ENCODE measurements around the gene NECTIN2. TPM values are rescaled to one million over a fixed set of nuclear protein-coding genes. Genes with fewer than 3 reads are reported as not detected.
A peak's percentile ranks its signal among the peaks of the same experiment; 100 is the strongest.

The NECTIN2 gene
- total RNA-seq, 2 donors from 2014 or later = 223 to 279 TPM

DNA sequence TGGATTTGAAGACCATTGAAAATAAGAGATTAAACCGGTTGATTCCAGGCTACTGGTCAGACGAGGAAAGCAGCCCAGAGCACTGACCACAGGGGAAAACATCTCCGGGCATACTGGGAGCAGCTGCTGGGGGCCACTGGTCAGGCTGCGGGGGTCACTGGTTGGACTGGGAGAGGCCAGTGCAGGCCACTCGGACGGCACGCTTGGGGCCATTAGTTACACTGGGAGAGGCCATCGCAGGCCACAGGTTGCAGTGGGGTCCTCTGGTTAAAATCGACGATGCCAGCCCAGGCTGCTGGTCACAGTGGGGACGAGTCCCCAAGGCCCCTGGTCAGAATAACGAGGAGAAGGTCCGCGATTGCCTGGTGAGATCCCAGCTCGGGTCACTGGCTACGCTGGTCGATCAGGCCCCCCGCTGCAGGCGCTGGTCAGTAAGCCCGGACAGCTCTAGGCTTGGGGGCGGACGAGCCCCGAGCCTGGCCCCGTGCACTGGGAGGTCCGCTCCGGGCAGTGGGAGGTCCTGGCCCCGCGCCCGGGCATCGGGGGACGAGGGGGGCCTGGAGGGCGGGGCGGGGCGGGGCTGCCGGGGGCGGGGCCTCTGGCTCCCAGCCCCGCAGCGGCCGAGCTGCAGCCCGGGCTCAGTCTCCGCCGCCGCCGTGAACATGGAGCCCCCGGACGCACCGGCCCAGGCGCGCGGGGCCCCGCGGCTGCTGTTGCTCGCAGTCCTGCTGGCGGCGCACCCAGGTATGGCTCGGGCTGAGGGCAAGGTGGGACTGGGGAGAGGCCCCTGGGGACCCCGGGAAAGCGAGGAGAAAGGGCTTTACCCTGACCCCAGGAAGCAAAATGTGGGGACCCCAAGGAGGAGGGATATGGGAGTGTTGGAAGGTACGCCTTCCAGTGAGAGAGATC, 37.4 kb upstream of the NECTIN2 start, which contains the start of gene BCAM:
Gene BCAM (plus strand): TSS at position 641 of the 909 bp plus-strand sequence. CDS start 22 bp downstream, at position 663.
- WGBS = 3% methylated on average over 34 of the region's 59 CpGs
- Histone ChIP-seq H3K36me3 (peaks cover 0 to 7% of the 10 kb centered on the region in 2 donors), H3K9me3 (no peaks in the 10 kb centered on the region), H3K27ac (peak within 1 kb of the TSS; percentile 89 to 90), H3K4me1 (replicated peaks) (peaks cover 22% of the 10 kb centered on the region), H3K27me3 (replicated peaks; ENCODE audit: insufficient read depth) (no peaks in the 10 kb centered on the region), H3K4me3 (peak within 1 kb of the TSS; percentile 66 to 72)
- intact Hi-C loops (cut with DNase I) = loop anchor here (2.0 kb wide), 1 partner anchor 36 kb away; no protein-coding TSS in a partner anchor
- TF ChIP-seq POLR2AphosphoS5 (IDR thresholded peaks at IDR 0.05) = peak; percentile 49
- TF ChIP-seq, protein P1, sequence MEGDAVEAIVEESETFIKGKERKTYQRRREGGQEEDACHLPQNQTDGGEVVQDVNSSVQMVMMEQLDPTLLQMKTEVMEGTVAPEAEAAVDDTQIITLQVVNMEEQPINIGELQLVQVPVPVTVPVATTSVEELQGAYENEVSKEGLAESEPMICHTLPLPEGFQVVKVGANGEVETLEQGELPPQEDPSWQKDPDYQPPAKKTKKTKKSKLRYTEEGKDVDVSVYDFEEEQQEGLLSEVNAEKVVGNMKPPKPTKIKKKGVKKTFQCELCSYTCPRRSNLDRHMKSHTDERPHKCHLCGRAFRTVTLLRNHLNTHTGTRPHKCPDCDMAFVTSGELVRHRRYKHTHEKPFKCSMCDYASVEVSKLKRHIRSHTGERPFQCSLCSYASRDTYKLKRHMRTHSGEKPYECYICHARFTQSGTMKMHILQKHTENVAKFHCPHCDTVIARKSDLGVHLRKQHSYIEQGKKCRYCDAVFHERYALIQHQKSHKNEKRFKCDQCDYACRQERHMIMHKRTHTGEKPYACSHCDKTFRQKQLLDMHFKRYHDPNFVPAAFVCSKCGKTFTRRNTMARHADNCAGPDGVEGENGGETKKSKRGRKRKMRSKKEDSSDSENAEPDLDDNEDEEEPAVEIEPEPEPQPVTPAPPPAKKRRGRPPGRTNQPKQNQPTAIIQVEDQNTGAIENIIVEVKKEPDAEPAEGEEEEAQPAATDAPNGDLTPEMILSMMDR (IDR thresholded peaks at IDR 0.05) = peak in 1 of 4 experiments; percentile 8
- TF ChIP-seq POLR2A (IDR thresholded peaks at IDR 0.05) = peak; percentile 61
- DNase-seq (ENCODE audit: low spot score) = peak; percentile 71

DNA sequence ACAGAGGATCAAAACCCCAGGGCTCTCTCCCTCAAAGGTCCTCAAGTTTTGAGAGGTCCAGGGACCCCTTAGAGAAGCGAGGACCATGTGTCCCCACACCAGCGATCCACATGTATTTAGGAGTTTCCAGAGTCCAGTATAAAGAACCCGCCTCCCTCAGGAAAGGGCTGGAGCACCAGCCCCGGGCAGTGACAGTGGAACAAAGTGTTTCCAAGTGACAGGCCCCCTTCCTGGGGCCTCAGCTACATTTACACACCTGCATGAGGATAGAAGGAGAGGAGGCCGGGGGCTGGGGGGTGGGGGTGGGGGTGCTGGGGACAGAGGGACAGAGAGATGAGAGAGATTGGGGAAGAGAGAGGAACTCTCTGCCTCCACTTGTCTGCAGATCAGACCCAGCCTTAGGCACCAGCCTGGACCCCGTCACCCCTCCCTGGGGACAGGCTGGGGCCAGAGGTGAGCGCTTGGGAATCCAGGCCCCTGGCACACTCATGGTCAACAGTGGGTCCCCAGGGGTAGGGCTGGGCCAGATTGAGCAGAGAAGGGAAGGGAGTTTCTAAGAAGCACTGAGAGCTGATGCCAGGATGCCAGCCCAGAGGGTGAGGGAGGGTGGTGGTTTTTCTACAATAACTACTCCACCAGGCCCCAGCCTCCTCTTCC, 36.4 kb upstream of the NECTIN2 start:
- peaks cover 22% of the 10 kb centered on the region for H3K4me1 ChIP-seq (replicated peaks)
- 26% methylated on average over 7 of the region's 7 CpGs for WGBS
- intact Hi-C loops (cut with DNase I) = loop anchor here (2.0 kb wide), 1 partner anchor 35 kb away; no protein-coding TSS in a partner anchor
- H3K27ac ChIP-seq = peak overlapping the region; percentile 89 to 90
- no peak for DNase-seq (ENCODE audit: low spot score)
- H3K27me3 ChIP-seq (replicated peaks; ENCODE audit: insufficient read depth) = no peaks in the 10 kb centered on the region
- TF ChIP-seq POLR2A (IDR thresholded peaks at IDR 0.05) = no peak
- TF ChIP-seq, protein P1 (IDR thresholded peaks at IDR 0.05) = no peak
- TF ChIP-seq POLR2AphosphoS5 (IDR thresholded peaks at IDR 0.05) = no peak
- H3K9me3 ChIP-seq = no peaks in the 10 kb centered on the region
- H3K4me3 ChIP-seq = peak overlapping the region; percentile 66 to 72
- peaks cover 0 to 16% of the 10 kb centered on the region in 2 donors for H3K36me3 ChIP-seq

DNA sequence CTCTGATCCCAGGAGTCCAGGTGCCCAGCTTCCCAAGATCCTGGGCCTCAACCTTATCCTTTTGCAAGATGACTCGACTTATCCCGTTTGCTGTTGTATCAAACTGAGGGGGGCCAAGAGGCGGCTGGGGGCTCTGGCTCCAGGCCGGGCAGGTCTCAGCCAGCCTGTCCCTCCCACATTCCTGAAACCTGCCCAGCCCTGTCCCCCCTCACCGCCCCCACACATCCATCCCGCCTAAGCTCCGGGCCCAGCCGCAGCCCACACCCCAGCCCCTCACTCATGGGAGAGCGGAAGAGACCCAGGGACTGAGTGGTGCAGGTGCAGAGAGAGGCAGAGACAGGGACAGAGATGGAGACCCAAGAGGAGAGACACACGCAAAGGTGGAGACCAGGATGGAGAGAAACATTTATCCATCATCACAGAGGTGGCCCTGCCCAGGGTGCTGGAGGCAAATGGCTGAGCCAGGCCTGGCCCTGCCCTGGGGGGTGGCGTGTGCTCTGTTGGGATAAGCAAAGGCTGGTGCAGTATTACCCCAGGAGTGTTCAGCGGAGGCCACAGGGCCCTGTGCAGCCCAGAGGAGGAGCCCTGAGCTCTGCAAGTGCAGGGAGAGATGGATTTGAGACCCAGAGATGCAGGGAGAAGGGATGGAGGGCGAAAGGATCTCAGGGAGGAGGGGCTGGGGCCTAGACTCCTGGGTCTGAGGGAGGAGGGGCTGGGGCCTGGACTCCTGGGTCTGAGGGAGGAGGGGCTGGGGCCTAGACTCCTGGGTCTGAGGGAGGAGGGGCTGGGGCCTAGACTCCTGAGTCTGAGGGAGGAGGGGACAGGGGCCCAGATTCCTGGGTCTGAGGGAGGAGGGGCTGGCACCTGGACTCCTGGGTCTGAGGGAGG, 35.6 kb upstream of the NECTIN2 start:
- H3K4me1 ChIP-seq (replicated peaks) = peaks cover 22% of the 10 kb centered on the region
- H3K36me3 ChIP-seq = peaks cover 0 to 21% of the 10 kb centered on the region in 2 donors
- no peaks in the 10 kb centered on the region for H3K9me3 ChIP-seq
- 36% methylated on average over 13 of the region's 13 CpGs for WGBS
- no peak for DNase-seq (ENCODE audit: low spot score)
- H3K4me3 ChIP-seq = peak overlapping the region; percentile 66 to 72
- H3K27me3 ChIP-seq (replicated peaks; ENCODE audit: insufficient read depth) = no peaks in the 10 kb centered on the region
- intact Hi-C loops (cut with DNase I) = no loop called here
- no peak for TF ChIP-seq POLR2A (IDR thresholded peaks at IDR 0.05)
- no peak for TF ChIP-seq POLR2AphosphoS5 (IDR thresholded peaks at IDR 0.05)
- TF ChIP-seq, protein P1 (IDR thresholded peaks at IDR 0.05) = no peak
- peak overlapping the region; percentile 89 to 90 for H3K27ac ChIP-seq

DNA sequence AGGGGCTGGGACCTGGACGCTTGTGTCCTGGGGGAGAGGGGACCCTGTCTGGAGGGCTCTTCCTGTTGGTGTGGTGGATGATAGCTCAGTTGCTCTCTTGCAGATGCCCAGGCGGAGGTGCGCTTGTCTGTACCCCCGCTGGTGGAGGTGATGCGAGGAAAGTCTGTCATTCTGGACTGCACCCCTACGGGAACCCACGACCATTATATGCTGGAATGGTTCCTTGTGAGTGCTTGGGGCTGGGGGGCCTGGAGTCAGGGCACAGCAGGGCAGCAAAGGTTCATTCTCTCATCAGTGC, 35.0 kb upstream of the NECTIN2 start:
- Histone ChIP-seq H3K9me3 (no peaks in the 10 kb centered on the region), H3K36me3 (peaks cover 0 to 21% of the 10 kb centered on the region in 2 donors), H3K4me3 (no peak overlapping the region), H3K27ac (peak overlapping the region in 1 of 2 donors; percentile 89), H3K27me3 (replicated peaks; ENCODE audit: insufficient read depth) (no peaks in the 10 kb centered on the region), H3K4me1 (replicated peaks) (peaks cover 22% of the 10 kb centered on the region)
- intact Hi-C loops (cut with DNase I) = no loop called here
- 90% methylated on average over 7 of the region's 7 CpGs for WGBS
- no peak for DNase-seq (ENCODE audit: low spot score)
- no peak for TF ChIP-seq POLR2AphosphoS5 (IDR thresholded peaks at IDR 0.05)
- TF ChIP-seq, protein P1 (IDR thresholded peaks at IDR 0.05) = no peak
- no peak for TF ChIP-seq POLR2A (IDR thresholded peaks at IDR 0.05)

Data from prostate gland (tissue), 2 donors.